Gastrocnemius medialis (tissue), 4 donors: ENCODE measurements around the gene GPR157. TPM values are rescaled to one million over a fixed set of nuclear protein-coding genes. Genes with fewer than 3 reads are reported as not detected.

Source experiments
- ATAC-seq, 2 donors: fragments of 150-250 bp; one replicate each; pipeline ENCODE4 v1.9.1; 2016
- DNase-seq, 2 donors: peaks; one replicate each; pipeline ENCODE4 v3.0.0-alpha.2; 2019
- H3K27ac ChIP-seq, 4 donors: fragments of 200-600 bp; sonication (generic); 1 replicate in 1 of 4; 2 replicates in 3 of 4; pipeline ENCODE4 v1.5.1; 2016 to 2018; ENCODE audit warnings: mild to moderate bottlenecking in 2 of 4, moderate library complexity in 1 of 4
- H3K27me3 ChIP-seq, 3 donors: fragments of 200-600 bp; sonication (generic) in 2 of 3; 1 replicate in 1 of 3; 2 replicates in 2 of 3; pipeline versions ENCODE4 v1.5.1 to v1.6.0; 2016 to 2019; ENCODE audit warnings: mild to moderate bottlenecking in 1 of 3, moderate library complexity in 1 of 3
- H3K36me3 ChIP-seq, 2 donors: fragments of 200-600 bp; sonication (generic) in 1 of 2; one replicate each; pipeline ENCODE4 v1.5.1; 2017 to 2018
- H3K4me1 ChIP-seq, 2 donors: fragments of 200-600 bp; sonication (generic) in 1 of 2; one replicate each; pipeline ENCODE4 v1.5.1; 2016 to 2017; ENCODE audit warnings: mild to moderate bottlenecking in 2 of 2
- H3K4me3 ChIP-seq, 4 donors: fragments of 200-600 bp; sonication (generic) in 3 of 4; 1 replicate in 1 of 4; 2 replicates in 3 of 4; pipeline ENCODE4 v1.5.1; 2016 to 2019; ENCODE audit warnings: mild to moderate bottlenecking in 2 of 4
- H3K9me3 ChIP-seq, 3 donors: fragments of 200-600 bp; sonication (generic) in 2 of 3; 1 replicate in 1 of 3; 2 replicates in 2 of 3; pipeline ENCODE4 v1.5.1; 2016 to 2019
- CTCF ChIP-seq, 5 experiments: fragments of 450-650 bp in 3 of 5; fragments of 200-600 bp in 2 of 5; sonication (generic) in 2 of 5; IDR thresholded peaks in 4 of 5; conservative IDR thresholded peaks in 1 of 5; 1 replicate in 4 of 5; 2 replicates in 1 of 5; pipeline ENCODE4 v1.5.1; 2016 to 2019; ENCODE audit warnings: antibody characterized with exemption in 5 of 5, mild to moderate bottlenecking in 3 of 5, moderate library complexity in 3 of 5
- POLR2A ChIP-seq, 2 donors: fragments of 450-650 bp; IDR thresholded peaks; one replicate each; pipeline ENCODE4 v1.6.1; 2017; ENCODE audit warnings: antibody characterized with exemption in 2 of 2, mild to moderate bottlenecking in 2 of 2, moderate library complexity in 2 of 2
- in situ Hi-C, 4 donors: fragments of 200-750 bp; cut with MboI; loops; one replicate each; pipeline versions ENCODE4 v1.15.0 to v1.8.0; 2017; ENCODE audit warnings: low sequenced_read_pairs in 4 of 4
- intact Hi-C: fragments of 100-400 bp; cut with DNase I; formaldehyde crosslinking; loops from one replicate; pipeline ENCODE4 v1.15.1; 2023; ENCODE audit warnings: low total_unique reads
- total RNA-seq, 4 donors: library from RNA; depleted of rRNA; stranded (reverse); fragments of >200 nt; gene quantifications; one replicate each; pipeline versions ENCODE4 v1.1.0 to v1.2.3, GENCODE V29; 2016

GPR157 gene
- total RNA-seq, 4 donors from 2014 or later: 12.9 to 38.1 (median 18.9) TPM

- Histone ChIP-seq H3K4me3 (peak overlapping the region in 1 of 4 donors; percentile 32), H3K27ac (peak overlapping the region; percentile 65 to 75 (median 71)), H3K27me3 (no peaks in the 10 kb centered on the region), H3K36me3 (no peaks in the 10 kb centered on the region), H3K4me1 (peaks cover 11% of the 10 kb centered on the region in 2 donors), H3K9me3 (no peaks in the 10 kb centered on the region)
- intact Hi-C loops: loop anchor here (5.0 kb wide), 1 partner anchor 53 kb away; no protein-coding TSS in a partner anchor
- DNase-seq (no peak), ATAC-seq (peak in 1 of 2 donors; percentile 35)
- no peak for TF ChIP-seq POLR2A (IDR thresholded peaks at IDR 0.05)
- no peak for TF ChIP-seq CTCF (IDR thresholded peaks at IDR 0.05 in 4 of 5, conservative IDR thresholded peaks at IDR 0.05 in 1 of 5)
- in situ Hi-C loops: loop anchor here in 2 of 4 donors (10.0 to 25.0 kb wide), 2 partner anchors 45 to 337 kb away; no protein-coding TSS in a partner anchor
Measured at GRCh38 chr1:9149837-9150581, 21.1 kb upstream of the GPR157 start.

- Histone ChIP-seq H3K4me3 (no peak overlapping the region), H3K9me3 (no peaks in the 10 kb centered on the region), H3K36me3 (no peaks in the 10 kb centered on the region), H3K4me1 (peaks cover 11% of the 10 kb centered on the region in 2 donors), H3K27me3 (no peaks in the 10 kb centered on the region), H3K27ac (peak overlapping the region; percentile 65 to 75 (median 71))
- no peak for DNase-seq
- TF ChIP-seq POLR2A (IDR thresholded peaks at IDR 0.05): no peak
- no peak for TF ChIP-seq CTCF (IDR thresholded peaks at IDR 0.05 in 4 of 5, conservative IDR thresholded peaks at IDR 0.05 in 1 of 5)
- intact Hi-C loops: no loop called here
- in situ Hi-C loops: loop anchor here in 2 of 4 donors (10.0 to 25.0 kb wide), 2 partner anchors 46 to 338 kb away; no protein-coding TSS in a partner anchor
- no peak for ATAC-seq
Measured at GRCh38 chr1:9149151-9149550, 20.2 kb upstream of the GPR157 start.

GRCh38 chr1:9146156-9146555 is 17.3 kb upstream of the GPR157 start:
- peaks cover 8% of the 10 kb centered on the region in 2 donors for H3K4me1 ChIP-seq
- no peaks in the 10 kb centered on the region for H3K36me3 ChIP-seq
- H3K27me3 ChIP-seq: no peaks in the 10 kb centered on the region
- no peak overlapping the region for H3K4me3 ChIP-seq
- TF ChIP-seq POLR2A (IDR thresholded peaks at IDR 0.05) (no peak), CTCF (IDR thresholded peaks at IDR 0.05 in 4 of 5, conservative IDR thresholded peaks at IDR 0.05 in 1 of 5) (no peak)
- ATAC-seq (no peak), DNase-seq (no peak)
- intact Hi-C loops (no loop called here), in situ Hi-C loops (loop anchor here in 2 of 4 donors (10.0 to 25.0 kb wide), 2 partner anchors 49 to 341 kb away; no protein-coding TSS in a partner anchor)
- H3K27ac ChIP-seq: no peak overlapping the region
- no peaks in the 10 kb centered on the region for H3K9me3 ChIP-seq

GRCh38 chr1:9145714-9146113 is 16.8 kb upstream of the GPR157 start:
- Histone ChIP-seq H3K27me3 (no peaks in the 10 kb centered on the region), H3K27ac (no peak overlapping the region), H3K4me3 (no peak overlapping the region), H3K36me3 (no peaks in the 10 kb centered on the region), H3K4me1 (peaks cover 8% of the 10 kb centered on the region in 2 donors), H3K9me3 (no peaks in the 10 kb centered on the region)
- intact Hi-C loops: no loop called here
- DNase-seq: no peak
- in situ Hi-C loops: loop anchor here in 2 of 4 donors (10.0 to 25.0 kb wide), 2 partner anchors 49 to 342 kb away; no protein-coding TSS in a partner anchor
- no peak for ATAC-seq
- no peak for TF ChIP-seq CTCF (IDR thresholded peaks at IDR 0.05 in 4 of 5, conservative IDR thresholded peaks at IDR 0.05 in 1 of 5)
- no peak for TF ChIP-seq POLR2A (IDR thresholded peaks at IDR 0.05)
